ENCODE results near the gene BPI.
"Not testable (repeated sequence)": the region's sequence is repeated elsewhere in the genome, so short reads cannot be mapped to it uniquely, and the experiment has no call there.

BPI gene

GRCh38 chr20:38278763-38279162 is 25.2 kb upstream of the BPI start:
- no peak for DNase-seq

GRCh38 chr20:38281176-38281915 is 22.6 kb upstream of the BPI start:
- DNase-seq = not testable (repeated sequence)

GRCh38 chr20:38283236-38283635 is 20.7 kb upstream of the BPI start:
- no peak for DNase-seq

GRCh38 chr20:38284066-38284650 is 19.8 kb upstream of the BPI start:
- DNase-seq = not testable (repeated sequence)

GRCh38 chr20:38284893-38285444 is 19.0 kb upstream of the BPI start:
- no peak for DNase-seq

DNA sequence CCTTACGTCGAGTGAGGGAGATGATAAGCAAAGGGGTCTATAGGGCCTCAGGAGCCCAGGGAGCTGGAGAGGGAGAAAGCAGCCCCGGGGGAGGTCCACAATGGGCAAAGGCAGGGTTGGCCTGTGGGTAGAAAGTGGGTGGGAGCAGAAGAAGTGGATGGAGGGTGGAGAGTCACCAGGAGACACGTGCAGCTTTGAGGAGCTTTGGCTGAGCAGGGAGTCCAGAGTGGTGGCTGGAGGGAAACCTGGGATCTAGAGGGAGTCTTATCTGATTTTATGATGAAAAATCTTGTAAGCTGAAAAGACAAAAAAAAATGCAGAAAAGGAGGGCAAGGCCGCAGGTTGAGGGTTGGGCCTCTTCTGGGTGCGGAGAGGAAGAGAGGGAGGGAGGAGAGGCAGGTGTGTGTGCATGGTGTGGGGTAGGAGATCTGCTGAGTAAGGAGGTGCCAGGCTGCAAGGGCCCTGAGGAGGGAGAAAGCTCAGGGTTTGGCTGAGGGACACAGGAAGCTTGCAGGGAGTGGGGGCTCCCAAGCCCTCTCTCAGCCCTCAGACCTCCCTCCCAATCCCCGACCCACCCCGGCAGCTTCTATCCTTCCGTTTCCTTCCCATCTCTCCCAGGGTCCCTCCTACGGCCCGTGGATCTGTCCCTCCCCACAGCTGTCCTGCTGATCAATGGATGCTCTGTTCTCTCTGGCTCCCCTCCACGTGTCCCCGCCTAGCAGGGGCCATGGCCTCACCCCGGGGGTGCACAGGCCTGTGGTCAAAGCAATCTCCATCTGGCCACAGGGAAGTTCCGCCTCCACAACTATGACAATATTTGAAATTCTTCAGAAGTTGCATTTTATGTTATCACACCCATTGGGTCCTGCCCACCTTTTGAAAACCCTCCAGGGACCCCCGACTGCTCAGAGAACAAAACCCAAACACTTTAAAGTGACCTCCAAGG is 17.1 kb upstream of the BPI start:
- no peak for DNase-seq

DNA sequence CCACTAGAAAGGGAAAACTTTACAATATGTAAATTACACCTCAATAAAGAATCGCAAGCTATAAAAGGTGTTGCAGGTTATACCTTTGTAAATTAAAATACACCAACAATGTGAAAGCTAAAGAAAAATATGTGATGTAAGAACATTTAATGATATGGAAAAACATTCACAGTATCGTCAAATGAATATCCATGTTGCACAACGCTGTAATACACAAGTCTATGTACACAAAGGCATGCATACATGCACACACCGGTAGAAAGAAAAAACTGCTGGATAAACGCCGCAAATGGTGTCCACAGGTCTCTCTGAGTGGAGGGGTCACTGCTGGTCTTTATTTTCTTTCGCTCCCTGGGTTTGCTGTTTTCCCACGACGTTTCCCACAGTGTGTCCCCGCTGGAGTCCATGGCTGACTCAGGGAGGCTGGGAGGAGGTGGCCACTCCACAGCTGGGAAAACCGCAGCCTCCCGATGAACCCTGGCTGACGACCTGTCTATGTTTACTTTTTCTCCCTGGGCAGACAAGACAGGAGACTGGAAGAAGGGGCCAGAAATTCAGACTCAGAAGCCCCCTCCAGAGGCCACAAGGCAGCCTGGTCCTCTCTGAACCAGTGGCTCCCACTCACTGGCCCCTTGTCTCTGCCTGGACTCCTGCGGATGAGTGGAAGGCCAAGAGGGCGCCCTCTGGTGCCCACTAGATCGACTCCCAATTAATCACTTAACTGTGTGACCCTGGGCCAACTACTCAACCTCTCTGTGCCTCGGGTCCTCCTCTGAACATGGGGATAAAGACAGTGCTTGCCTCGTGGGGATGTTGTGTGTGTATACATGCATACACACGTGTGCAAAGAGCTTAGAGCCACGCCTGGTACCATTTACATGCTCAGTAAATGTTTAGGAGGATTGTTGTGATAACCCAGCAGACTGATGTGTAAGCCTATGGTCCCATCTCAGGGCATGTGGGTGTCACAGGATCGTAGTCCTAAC is 12.8 kb upstream of the BPI start:
- no peak for DNase-seq

DNA sequence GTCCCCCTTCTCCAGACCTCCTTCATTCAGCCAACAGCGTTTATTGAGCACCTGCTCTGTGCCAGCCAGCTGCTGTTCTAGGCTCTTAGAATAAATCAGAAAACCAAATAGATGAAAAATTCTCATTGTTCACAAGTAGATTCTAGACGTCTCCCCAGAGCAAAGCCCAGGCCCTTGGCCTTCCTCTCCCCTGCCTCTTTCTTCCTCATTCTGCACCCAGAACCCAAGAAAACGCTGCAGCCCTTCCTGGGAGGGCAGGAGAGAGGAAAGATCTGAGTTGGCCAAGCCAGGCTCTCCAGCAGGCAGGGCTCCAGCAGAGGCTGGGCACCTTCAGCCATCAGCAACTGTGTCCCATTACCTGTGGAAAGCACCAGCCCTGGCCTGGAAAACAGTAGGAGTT is 12.0 kb upstream of the BPI start:
- DNase-seq = no peak

DNA sequence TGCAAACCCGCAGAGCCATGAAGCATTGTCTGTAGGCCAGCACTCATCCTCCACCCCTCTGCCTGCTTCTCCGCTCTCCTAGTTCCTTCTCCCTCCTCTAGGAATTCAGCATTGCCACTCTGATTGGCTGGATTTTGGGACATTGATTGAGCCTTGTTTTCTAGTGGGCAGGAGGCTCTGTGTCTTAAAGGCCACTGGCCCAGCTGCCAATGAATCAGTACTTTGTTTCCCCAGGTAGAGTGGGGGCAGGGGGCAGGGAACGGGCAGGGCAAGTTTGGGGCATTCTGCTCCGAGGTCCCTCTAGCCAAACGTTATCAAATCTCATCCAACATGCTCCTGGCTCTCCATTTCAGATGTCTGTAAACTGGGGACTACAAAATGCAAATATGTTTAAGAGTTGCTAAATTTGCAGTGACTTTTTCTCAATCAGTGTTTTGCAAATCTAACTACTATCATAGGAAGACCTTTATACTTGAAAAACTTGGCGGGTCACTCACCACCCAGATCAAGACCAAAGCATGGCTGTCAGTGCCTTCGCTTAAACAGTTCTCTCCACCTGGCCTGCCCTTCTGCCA is 10.4 kb upstream of the BPI start:
- no peak for DNase-seq

- DNase-seq = no peak
Measured at GRCh38 chr20:38294076-38294591, 9.8 kb upstream of the BPI start.

DNA sequence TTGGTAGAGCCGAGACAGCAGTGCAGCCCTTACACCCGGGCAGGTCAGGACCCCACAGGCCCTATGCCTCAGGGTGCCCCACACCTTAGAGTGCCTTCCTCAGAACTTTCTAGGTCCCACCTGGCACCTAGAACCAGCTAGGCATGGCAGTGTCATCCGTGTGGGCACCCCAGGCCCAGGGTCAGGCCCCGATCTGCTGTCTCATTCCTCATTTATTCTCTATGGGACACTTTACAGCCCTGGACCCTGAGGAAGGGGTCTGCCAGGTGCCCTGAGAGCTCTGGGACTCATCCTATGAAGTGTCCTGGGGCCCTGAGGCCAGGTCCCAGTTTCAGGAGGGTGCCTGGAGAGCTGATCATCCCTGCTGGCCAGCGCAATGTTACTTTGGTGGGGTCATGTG is 8.1 kb upstream of the BPI start:
- DNase-seq = no peak

GRCh38 chr20:38296433-38296832 is 7.5 kb upstream of the BPI start:
- DNase-seq = no peak

DNA sequence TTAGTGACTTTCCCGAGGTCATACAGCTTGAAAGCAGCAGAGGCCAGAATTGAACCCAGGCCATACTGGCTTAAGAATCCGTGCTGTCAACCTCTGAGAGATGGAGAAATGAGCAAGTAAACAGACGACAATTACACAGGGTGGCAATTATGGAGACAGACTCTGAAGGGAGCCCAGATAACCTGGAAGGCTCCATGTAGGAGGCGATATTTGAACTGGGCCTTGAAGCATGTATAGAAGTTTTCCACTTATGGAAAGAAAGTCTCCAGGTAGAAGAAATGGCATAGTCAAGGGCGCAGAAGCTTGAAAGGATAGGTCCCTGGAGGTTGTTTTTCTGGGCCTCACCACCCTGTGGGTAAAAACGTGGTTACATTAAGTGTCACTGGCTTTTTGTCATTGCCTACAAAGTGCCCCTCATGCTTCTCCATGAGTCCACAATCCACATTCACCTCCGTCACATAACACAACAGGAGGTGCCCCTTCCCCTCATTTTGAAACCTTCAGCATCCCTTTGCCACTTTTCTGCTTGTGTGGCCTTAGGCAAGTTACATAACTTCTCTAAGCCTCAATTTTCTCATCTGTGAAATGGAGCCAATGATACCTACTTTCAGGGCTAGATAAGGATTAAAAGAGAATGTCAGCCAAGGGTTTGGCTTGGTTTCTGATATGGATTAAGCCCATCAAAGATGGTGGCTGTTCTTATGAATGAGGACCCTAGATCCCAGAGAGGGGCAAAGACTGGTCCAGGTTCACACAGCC is 5.9 kb upstream of the BPI start:
- DNase-seq = no peak

DNA sequence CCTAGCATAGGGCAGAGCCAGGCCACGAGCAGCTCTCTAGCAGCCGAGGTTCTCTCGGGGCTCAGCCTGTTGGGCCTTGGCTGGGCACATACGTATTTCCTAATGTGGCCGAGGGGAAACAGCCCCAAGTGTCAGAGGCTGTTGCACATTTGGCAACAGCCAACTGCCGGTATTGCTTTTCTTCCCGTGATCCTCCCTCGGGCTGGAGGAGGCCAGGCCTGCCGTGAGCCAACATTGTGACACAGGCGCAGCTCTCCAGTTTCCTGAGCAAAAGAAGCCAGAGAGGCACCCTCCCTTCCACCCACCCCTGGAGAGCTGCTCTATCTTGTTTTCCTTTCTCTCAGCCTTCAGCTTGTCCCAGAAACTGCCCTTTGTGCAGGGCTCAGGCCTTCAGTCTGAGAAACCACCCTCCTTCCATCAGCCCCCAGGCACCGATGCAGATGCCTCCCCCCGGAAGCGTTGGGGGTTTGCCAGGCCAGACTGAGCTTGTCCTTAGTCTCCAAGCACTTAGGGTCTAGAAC is 5.1 kb upstream of the BPI start:
- DNase-seq = no peak

DNA sequence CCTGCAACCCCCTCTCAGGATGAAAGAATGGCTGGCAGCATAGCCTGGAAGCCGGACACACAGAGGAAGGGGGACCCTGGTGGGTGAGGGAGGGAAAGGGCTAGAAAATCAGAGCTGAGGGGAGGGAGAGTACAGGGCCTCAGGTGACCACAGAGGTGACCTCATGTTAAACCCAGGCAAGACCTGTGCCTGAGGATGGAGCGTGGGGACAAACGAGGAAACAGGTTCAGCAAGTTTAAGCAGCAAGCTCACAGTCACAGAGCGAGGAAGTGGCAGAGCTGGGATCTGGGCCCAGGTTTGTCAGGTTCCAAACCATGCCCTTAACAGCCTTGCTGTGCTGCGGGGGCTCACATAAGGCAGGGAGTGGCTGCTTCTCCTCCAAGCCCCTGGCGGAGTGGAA is 4.0 kb upstream of the BPI start:
- no peak for DNase-seq

GRCh38 chr20:38300438-38300837 is 3.5 kb upstream of the BPI start:
- no peak for DNase-seq

GRCh38 chr20:38301309-38301708 is 2.6 kb upstream of the BPI start:
- no peak for DNase-seq

- DNase-seq = no peak
Measured at GRCh38 chr20:38302786-38303185, 1.2 kb upstream of the BPI start.

DNA sequence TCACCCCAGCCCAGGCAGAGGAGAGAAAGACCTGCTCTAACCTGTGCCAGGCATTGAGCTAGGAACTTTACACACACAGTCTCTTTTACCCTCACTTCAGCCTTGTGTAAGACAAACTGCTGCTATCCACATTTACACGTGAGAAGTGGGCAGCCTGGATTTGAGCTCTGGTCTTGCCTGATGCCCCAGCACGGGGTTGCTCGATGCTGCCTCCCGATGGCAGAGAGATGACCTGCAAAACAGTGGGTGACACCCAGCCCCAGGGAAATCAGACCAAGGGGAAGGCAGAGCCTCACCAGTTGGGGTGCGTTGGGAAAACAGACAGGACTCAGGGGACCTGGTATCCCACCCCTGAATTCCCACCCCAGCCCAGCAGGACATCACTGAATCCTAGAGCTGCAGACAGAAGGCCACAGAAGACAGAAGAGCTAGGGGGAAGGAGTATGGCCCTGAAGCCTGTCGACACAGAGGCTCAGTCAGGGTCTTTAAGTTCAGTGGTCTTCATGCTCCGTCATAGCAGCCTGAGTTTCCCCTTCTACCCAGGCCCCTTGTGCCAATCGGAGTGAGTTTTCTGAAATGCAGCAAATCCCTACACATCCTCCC is 990 bp downstream of the BPI start:
- no peak for DNase-seq

DNA sequence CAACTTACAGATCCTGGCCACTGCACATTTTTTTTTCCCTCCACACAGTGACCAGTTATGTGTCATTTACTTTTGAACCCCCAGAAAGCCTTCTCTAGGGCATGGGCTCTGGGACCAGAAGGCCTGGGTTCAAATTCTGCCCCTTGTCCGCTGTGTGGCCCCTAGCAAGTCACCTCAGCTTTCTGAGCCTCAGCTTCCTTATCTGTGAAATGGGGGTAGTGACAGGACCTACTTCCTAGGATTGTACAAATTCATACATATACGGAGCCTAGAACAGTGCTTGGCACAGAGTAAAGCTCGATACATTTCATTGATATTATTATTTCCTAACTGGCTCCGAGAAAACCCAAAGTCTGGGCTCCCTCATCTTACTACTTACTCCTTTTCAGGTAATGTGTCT is 1.6 kb downstream of the BPI start:
- no peak for DNase-seq

Measured in NCI-H187 treated with DMSO at 0.1 percent for 48 hours (cell line).